K562 (cell line): ENCODE data around the gene GSTM1.

Source experiments
- AFF4 ChIP-seq: sonication (generic); formaldehyde crosslinking; IDR thresholded peaks from 2 replicates; pipeline ENCODE4 v1.8.0; 2023; ENCODE audit warnings: mild to moderate bottlenecking, missing genetic modification reagents
- BCOR ChIP-seq: fragments of 450-650 bp; IDR thresholded peaks from 2 replicates; pipeline ENCODE4 v1.6.1; 2016
- CTCF ChIP-seq, 3 experiments: IDR thresholded peaks in 2 of 3; conservative IDR thresholded peaks in 1 of 3; 2 replicates each; pipeline ENCODE4 v1.5.1; 2011 to 2012; ENCODE audit warnings: low read length in 3 of 3, mild to moderate bottlenecking in 3 of 3, control low read depth in 2 of 3, improper control_type of control experiment in 1 of 3, inconsistent platforms in 1 of 3, low read depth in 1 of 3, mixed read lengths in 1 of 3, moderate library complexity in 1 of 3; ENCODE audit not compliant: insufficient read depth in 2 of 3
- EP300 ChIP-seq: IDR thresholded peaks from 2 replicates; pipeline ENCODE4 v1.6.1; 2012; ENCODE audit warnings: low read length, improper control_type of control experiment
- HSF4 ChIP-seq: fragments of 250-450 bp; sonication (Bioruptor Pico); IDR thresholded peaks from 2 replicates; pipeline ENCODE4 v2.1.2; 2022; ENCODE audit warnings: mild to moderate bottlenecking, moderate library complexity, borderline replicate concordance
- MCM3 ChIP-seq: fragments of 450-650 bp; IDR thresholded peaks from 2 replicates; pipeline ENCODE4 v1.6.1; 2016
- POLR2A ChIP-seq: fragments of 450-650 bp; conservative IDR thresholded peaks from 2 replicates; pipeline ENCODE4 v1.6.1; 2016
- RAD21 ChIP-seq, 2 experiments: fragments of 250-450 bp in 1 of 2; fragments of 450-650 bp in 1 of 2; sonication (Bioruptor Pico) in 1 of 2; formaldehyde crosslinking in 1 of 2; IDR thresholded peaks in 1 of 2; conservative IDR thresholded peaks in 1 of 2; 2 replicates each; pipeline versions ENCODE4 v1.4.0 to v1.8.0; 2020 to 2022; ENCODE audit warnings: mild to moderate bottlenecking in 2 of 2, moderate library complexity in 1 of 2
- SP1 ChIP-seq: sonication (generic); formaldehyde crosslinking; IDR thresholded peaks from 2 replicates; pipeline ENCODE4 v1.8.1; 2022; ENCODE audit warnings: mild to moderate bottlenecking, missing genetic modification reagents
- ZMIZ1 ChIP-seq, 2 experiments: fragments of 150-350 bp in 1 of 2; IDR thresholded peaks; 2 replicates each; pipeline ENCODE4 v1.6.1; 2012 to 2016; ENCODE audit warnings: low read depth in 2 of 2, low read length in 2 of 2, mild to moderate bottlenecking in 1 of 2, moderate library complexity in 1 of 2

DNA sequence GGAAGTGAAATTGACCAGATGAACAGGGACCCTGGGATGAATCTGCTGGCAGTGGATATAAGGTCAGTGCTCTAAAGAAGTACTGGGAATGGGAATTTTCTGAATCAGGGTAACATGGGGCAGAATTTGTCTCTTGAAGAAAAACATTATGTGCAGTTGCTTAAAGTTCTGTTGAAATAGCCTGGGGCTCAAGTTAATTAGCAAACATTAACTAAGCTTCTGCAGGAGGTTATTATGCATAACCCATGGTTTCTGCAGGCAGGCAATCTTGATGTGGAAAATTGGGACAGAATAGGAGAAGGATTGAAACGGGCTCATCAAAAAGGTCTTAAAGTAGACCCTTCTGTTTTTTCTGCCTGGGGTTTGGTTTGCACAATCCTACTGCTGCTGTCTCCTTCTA lies 38.4 kb downstream of the GSTM1 start:
- no peak for TF ChIP-seq CTCF (IDR thresholded peaks at IDR 0.05 in 2 of 3, conservative IDR thresholded peaks at IDR 0.05 in 1 of 3; ENCODE audit: insufficient read depth in 2 of 3, low read depth in 1 of 3, low read length in 3 of 3)
- no peak for TF ChIP-seq HSF4 (CRISPR knock-in tag)
- no peak for TF ChIP-seq RAD21 (CRISPR knock-in tag; conservative IDR thresholded peaks at IDR 0.05 in 1 of 2, IDR thresholded peaks at IDR 0.05 in 1 of 2)
- TF ChIP-seq POLR2A = no peak
- TF ChIP-seq AFF4 (CRISPR knock-in tag) = no peak
- TF ChIP-seq EP300 = no peak
- no peak for TF ChIP-seq SP1 (CRISPR knock-in tag)
- no peak for TF ChIP-seq BCOR
- TF ChIP-seq ZMIZ1 (IDR thresholded peaks at IDR 0.05; ENCODE audit: low read depth in 2 of 2, low read length in 2 of 2) = no peak
- no peak for TF ChIP-seq MCM3
